GM12872 (cell line): Measurements from ENCODE around the gene KIF18A.

ENCODE experiments used
- TF ChIP-seq, protein P1 (sequence below): IDR thresholded peaks from 3 replicates; pipeline ENCODE4 v1.5.1; 2011; ENCODE audit warnings: low read depth, mild to moderate bottlenecking, low read length, moderate library complexity; ENCODE audit not compliant: insufficient read depth

KIF18A gene

DNA sequence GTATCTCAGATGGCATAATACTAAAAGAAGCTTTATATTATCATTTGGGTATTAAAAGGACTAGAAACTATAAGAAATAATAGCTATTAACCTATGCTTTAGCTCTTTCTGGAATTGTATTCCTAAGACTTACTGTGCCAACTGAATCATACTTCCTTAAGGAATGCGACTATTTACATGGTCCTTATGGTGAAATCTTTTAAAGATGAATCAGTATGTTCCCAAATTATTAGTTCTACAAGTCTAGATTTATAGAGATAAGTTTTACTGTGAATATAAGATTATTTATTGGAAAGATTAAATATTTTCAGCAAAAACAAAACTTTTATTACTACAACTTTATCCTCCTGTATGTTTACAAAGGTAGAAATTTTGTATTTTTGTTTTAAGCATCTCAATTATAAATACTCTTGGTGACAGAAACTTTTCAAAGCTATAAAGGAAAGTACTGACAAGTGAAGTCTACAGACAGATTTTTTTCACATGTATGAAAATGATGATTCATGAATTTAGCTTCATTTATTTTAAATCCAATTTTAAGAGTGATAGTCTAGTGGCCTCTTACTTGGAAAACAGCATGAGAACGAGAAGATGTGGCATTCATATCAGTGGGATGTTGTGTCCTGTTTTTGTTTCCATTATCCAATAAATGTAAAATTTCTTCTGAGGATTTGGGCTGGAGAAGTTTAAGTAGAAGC, 17.8 kb downstream of the KIF18A start:
- TF ChIP-seq, protein P1, sequence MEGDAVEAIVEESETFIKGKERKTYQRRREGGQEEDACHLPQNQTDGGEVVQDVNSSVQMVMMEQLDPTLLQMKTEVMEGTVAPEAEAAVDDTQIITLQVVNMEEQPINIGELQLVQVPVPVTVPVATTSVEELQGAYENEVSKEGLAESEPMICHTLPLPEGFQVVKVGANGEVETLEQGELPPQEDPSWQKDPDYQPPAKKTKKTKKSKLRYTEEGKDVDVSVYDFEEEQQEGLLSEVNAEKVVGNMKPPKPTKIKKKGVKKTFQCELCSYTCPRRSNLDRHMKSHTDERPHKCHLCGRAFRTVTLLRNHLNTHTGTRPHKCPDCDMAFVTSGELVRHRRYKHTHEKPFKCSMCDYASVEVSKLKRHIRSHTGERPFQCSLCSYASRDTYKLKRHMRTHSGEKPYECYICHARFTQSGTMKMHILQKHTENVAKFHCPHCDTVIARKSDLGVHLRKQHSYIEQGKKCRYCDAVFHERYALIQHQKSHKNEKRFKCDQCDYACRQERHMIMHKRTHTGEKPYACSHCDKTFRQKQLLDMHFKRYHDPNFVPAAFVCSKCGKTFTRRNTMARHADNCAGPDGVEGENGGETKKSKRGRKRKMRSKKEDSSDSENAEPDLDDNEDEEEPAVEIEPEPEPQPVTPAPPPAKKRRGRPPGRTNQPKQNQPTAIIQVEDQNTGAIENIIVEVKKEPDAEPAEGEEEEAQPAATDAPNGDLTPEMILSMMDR = no peak

- TF ChIP-seq, protein P1 = no peak
Measured at GRCh38 chr11:28089378-28089777, 18.6 kb downstream of the KIF18A start.

GRCh38 chr11:28086569-28086968, 21.4 kb downstream of the KIF18A start:
- TF ChIP-seq, protein P1 = no peak

GRCh38 chr11:28083118-28083517, 24.8 kb downstream of the KIF18A start:
- TF ChIP-seq, protein P1 = no peak

DNA sequence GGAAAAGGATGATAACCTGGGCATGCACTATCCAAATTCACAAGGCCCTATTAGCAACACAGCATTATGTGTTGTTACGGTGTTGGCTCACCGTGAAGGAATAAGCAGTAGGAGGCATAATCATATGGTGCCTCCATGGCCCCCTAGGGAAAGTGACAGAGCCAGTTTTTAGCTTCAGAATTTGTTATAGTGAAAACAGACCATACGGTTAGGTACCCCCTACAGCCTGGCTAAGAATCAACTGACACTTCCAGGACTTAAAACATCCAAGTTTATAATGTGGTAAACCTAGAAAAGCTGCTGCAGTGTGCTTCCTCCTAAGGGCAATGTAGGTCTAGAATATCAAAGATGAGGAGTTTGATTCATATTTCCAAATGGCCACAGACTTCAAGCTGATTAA, 30.4 kb downstream of the KIF18A start:
- TF ChIP-seq, protein P1 = no peak

DNA sequence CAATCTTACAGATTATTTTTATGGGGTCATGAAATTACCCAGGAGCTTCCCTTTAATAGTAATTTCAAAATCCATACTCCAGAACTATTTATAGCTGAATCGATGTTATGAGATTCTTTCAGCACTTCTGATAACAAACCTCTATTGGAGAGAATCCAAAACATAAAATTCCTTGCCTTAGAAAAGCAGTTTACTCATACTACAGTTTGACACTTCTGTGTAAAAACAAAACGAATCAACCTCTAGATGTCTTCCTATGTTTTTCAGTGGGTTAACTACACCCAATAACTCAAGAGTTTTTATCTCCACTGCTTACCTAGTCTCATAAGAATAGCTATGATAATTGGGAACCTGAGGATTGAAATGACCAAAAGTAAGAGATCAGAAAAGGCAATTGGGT, 35.6 kb downstream of the KIF18A start:
- TF ChIP-seq, protein P1 = no peak

- TF ChIP-seq, protein P1 = no peak
Measured at GRCh38 chr11:28071305-28071704, 36.7 kb downstream of the KIF18A start.
